Coronary artery (tissue), 2 donors: ENCODE results near the gene HGS.

Experiments used
- DNase-seq: peaks from one replicate; pipeline ENCODE4 v3.0.0-alpha.2; 2017; ENCODE audit warnings: low spot score
- H3K27ac ChIP-seq, 2 donors: fragments of 200-600 bp; sonication (generic); one replicate each; pipeline ENCODE4 v1.5.1; 2016 to 2019
- H3K4me3 ChIP-seq: fragments of 200-600 bp; sonication (generic); 2 replicates; pipeline ENCODE4 v1.5.1; 2016; ENCODE audit warnings: mild to moderate bottlenecking, moderate library complexity
- TF ChIP-seq, protein P1 (sequence below): fragments of 200-600 bp; sonication (generic); IDR thresholded peaks from one replicate; pipeline ENCODE4 v1.5.1; 2019; ENCODE audit warnings: antibody characterized with exemption

Gene HGS

DNA sequence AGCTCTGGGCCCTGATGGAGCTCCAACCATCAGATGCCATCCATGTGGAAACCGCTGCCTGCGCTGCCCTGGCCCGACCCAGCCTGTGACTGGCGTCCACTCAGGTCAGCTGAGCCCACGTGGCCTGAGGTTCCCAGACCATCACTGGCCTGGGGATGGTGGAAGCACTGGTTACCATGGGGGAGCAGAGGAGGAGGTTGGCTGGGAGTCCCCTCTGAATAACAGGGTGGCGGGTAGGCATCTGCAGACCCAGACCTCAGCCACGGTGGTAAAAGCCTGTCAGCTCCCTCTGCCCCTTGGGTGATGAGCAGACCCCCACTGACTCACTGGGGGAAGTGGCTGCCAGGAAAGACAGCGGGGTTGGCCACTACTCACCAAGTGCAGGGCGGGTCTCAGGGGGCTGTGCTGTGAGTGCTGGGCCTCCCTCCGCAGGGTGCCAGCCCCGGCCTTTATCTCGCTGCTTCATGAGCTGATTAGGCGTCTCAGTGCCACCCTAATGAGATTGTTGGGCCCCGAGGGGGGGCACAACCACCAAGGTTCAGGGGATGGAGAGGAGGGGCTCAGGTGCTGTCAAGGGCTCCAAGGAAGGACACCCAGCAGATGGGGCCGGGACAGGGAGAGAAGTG lies 27.6 kb upstream of the HGS start, which contains the start of gene PDE6G:
PDE6G (minus strand) TSS at position 425 of the 626 bp plus-strand sequence. CDS start 3,237 bp downstream, outside the sequence.
- DNase-seq: no peak
- TF ChIP-seq, protein P1, sequence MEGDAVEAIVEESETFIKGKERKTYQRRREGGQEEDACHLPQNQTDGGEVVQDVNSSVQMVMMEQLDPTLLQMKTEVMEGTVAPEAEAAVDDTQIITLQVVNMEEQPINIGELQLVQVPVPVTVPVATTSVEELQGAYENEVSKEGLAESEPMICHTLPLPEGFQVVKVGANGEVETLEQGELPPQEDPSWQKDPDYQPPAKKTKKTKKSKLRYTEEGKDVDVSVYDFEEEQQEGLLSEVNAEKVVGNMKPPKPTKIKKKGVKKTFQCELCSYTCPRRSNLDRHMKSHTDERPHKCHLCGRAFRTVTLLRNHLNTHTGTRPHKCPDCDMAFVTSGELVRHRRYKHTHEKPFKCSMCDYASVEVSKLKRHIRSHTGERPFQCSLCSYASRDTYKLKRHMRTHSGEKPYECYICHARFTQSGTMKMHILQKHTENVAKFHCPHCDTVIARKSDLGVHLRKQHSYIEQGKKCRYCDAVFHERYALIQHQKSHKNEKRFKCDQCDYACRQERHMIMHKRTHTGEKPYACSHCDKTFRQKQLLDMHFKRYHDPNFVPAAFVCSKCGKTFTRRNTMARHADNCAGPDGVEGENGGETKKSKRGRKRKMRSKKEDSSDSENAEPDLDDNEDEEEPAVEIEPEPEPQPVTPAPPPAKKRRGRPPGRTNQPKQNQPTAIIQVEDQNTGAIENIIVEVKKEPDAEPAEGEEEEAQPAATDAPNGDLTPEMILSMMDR: no peak
- no peak within 1 kb of the TSS for H3K27ac ChIP-seq
- no peak within 1 kb of the TSS for H3K4me3 ChIP-seq

DNA sequence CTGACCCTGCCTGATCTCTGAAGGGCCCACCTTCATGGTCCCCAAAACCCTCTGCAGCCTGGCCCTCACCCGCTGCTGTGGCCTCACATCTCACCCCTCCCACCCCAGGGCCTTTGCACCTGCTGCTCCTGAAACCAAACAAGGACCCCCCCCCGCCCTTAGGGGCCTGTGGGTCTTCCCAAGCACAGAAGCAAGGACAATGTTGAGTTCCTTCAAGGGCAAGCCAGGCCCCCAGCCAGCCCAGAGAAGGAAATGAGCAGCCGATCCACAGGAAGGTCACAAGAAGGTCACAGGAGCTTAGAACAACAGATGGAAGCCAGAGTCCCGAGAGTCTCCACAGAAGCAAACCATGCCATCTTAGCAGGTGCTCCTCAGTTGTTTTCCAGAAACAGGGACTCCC lies 27.0 kb upstream of the HGS start:
- DNase-seq: no peak
- H3K27ac ChIP-seq: no peak overlapping the region
- TF ChIP-seq, protein P1: no peak
- no peak overlapping the region for H3K4me3 ChIP-seq

- DNase-seq: no peak
- Histone ChIP-seq H3K4me3 (no peak overlapping the region), H3K27ac (no peak overlapping the region)
- TF ChIP-seq, protein P1: no peak
These were observed 24.8 kb upstream of the HGS start for GRCh38 chr17:81659038-81659437.

DNA sequence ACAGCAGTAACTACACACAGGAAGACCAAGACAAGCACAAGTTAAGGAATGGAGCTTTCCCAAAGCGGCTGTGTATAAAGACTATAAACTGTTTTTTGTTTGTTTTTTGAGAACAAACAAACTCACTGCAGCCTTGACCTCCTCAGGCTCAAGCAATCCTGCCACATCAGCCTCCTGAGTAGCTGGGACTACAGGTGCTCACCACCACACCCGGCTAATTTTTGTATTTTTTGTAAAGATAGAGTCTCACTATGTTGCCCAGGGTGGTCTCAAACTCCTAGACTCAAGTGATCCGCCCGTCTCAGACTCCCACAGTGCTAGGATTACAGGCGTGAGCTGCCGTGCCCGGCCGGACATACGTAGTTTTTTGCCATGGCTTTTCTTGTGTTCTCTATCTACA lies 23.4 kb upstream of the HGS start:
- TF ChIP-seq, protein P1: no peak
- no peak for DNase-seq
- H3K27ac ChIP-seq: no peak overlapping the region
- no peak overlapping the region for H3K4me3 ChIP-seq

GRCh38 chr17:81662002-81662401 lies 21.8 kb upstream of the HGS start:
- H3K4me3 ChIP-seq: no peak overlapping the region
- DNase-seq: no peak
- TF ChIP-seq, protein P1: no peak
- no peak overlapping the region for H3K27ac ChIP-seq

DNA sequence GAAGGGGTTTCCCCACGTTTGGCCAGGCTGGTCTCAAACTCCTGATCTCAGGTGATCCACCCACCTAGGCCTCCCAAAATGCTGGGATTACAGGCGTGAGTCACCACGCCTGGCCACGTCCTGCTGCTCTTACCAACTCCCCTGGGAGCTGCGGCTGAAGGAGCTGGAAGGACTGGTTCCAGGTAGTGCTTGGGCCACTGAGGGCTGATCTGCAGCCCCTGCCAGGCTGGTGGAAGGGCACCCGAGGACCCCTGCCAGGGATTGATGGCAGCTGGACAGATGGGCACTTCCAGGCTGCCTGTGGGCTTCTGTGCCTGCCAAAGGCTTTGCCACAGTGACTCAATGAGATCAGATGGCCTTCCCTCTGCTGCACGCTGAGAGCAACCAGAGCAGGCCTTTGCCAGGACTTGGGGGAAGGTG lies 19.8 kb upstream of the HGS start:
- TF ChIP-seq, protein P1: no peak
- H3K27ac ChIP-seq: no peak overlapping the region
- no peak for DNase-seq
- H3K4me3 ChIP-seq: no peak overlapping the region
